Measurements from ENCODE around the gene CD47. TPM values are rescaled to one million over a fixed set of nuclear protein-coding genes. Genes with fewer than 3 reads are reported as not detected.

The CD47 gene
- total and polyA plus RNA-seq, 3 donors from 2014 or later: 43.5 to 129 (median 49.9) TPM

DNA sequence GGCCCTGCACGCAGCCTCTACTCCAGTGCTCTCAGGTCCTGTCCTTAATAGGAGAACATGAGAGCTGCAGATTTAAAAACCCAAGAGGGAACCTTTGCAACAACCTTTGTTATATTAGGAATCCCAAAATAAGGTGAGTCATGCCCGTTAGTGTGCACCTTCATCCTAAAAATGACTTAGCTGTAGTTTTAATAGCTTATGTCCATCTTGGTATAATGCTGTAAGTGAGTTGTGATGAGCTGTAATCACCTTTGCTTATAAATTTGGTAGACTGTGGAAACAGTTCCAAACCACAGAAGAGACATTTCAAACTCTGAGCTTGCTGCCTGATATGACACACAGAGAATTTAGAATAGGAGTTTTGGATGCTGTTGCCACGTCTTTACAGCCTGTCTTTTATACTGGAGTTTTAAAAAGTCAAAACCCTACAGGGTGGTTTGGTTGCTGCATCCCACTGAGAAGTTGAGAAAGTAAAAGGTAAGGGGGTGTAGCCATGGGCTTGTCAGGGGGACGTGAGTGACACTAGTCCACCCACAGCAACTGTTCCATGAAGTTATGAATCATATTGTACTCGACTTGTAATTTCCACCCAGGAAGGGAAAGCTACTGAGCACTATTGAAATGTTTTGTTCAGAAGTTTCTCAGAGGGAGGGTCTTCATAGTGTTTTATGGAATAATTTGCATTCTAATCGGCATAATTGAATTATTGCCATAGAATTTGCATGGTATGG, 27.4 kb upstream of the CD47 start:
- Histone ChIP-seq H3K4me3 (no peak overlapping the region), H3K9me3 (no peaks in the 10 kb centered on the region), H3K27me3 (no peaks in the 10 kb centered on the region), H3K36me3 (ENCODE audit: low read depth, missing control alignments) (no peaks in the 10 kb centered on the region), H3K4me1 (no peaks in the 10 kb centered on the region), H3K27ac (no peak overlapping the region)
- DNase-seq: no peak
- intact Hi-C loops (cut with DNase I; ENCODE audit: low total_unique reads): no loop called here
- 86 to 92% methylated on average over 6 of the region's 6 CpGs for WGBS, 2 donors
- no peak for TF ChIP-seq POLR2A (IDR thresholded peaks at IDR 0.05)
- TF ChIP-seq, protein P1, sequence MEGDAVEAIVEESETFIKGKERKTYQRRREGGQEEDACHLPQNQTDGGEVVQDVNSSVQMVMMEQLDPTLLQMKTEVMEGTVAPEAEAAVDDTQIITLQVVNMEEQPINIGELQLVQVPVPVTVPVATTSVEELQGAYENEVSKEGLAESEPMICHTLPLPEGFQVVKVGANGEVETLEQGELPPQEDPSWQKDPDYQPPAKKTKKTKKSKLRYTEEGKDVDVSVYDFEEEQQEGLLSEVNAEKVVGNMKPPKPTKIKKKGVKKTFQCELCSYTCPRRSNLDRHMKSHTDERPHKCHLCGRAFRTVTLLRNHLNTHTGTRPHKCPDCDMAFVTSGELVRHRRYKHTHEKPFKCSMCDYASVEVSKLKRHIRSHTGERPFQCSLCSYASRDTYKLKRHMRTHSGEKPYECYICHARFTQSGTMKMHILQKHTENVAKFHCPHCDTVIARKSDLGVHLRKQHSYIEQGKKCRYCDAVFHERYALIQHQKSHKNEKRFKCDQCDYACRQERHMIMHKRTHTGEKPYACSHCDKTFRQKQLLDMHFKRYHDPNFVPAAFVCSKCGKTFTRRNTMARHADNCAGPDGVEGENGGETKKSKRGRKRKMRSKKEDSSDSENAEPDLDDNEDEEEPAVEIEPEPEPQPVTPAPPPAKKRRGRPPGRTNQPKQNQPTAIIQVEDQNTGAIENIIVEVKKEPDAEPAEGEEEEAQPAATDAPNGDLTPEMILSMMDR (IDR thresholded peaks at IDR 0.05): no peak

DNA sequence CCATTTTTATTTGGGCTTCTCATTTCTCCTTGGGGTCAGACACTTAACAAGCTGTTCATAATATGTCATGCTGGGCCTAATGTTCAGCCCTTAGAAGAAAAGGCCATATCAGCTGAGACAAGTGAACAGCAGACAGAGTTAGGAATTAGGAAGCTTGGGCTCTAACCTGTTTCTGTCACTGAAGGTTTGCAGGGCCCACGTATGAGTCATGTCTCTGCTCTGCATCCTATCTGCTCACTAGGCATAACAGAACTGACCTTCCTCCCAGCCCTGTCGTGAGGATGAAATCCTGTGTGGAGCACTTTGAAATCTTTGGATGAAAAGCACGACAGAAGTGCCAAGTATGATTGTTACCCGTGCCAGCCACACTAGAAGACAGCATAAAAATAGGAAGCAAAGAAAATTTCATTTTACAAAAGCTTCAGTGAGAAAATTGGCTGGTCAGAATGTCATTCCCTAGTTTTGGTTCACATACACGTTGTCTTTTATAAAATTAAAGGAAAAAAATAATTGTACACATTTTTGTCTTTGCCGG, 26.5 kb upstream of the CD47 start:
- Histone ChIP-seq H3K4me1 (no peaks in the 10 kb centered on the region), H3K9me3 (no peaks in the 10 kb centered on the region), H3K27me3 (no peaks in the 10 kb centered on the region), H3K36me3 (ENCODE audit: low read depth, missing control alignments) (no peaks in the 10 kb centered on the region), H3K27ac (no peak overlapping the region), H3K4me3 (no peak overlapping the region)
- no peak for DNase-seq
- intact Hi-C loops (cut with DNase I; ENCODE audit: low total_unique reads): no loop called here
- no peak for TF ChIP-seq POLR2A (IDR thresholded peaks at IDR 0.05)
- TF ChIP-seq, protein P1 (IDR thresholded peaks at IDR 0.05): no peak
- 69 to 78% methylated on average over 6 of the region's 6 CpGs for WGBS, 2 donors

DNA sequence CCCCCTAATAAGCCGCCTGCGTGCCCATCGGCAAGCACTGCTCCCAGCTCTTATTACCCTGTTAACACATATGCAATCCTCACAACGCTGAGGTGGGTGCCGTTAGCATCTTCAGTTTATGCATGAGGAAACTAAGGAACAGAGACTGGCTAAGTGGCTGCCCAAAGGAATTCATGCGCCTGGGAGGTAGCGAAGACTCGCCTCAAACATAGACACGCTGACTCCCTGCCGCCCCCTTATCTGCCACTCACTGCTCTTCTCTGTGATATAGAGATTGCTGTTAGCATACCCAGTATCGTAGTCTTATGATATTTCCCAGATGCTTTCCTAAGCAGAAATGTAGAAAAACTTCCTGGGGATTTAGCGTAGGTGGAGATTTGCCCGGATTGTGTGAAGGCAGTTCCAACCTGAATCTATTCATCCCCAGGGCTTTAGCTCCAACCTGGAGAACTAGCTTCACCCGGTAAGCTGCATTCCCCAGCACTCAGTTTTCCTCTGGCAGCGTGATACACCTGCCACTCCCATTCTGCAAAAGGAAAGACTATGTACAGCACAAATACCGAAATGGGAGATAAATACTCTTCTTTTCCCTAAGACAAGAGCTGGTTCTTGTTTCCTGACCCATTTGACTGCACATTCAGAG, 23.7 kb upstream of the CD47 start:
- 55 to 57% methylated on average over 16 of the region's 16 CpGs for WGBS, 2 donors
- TF ChIP-seq POLR2A (IDR thresholded peaks at IDR 0.05): no peak
- TF ChIP-seq, protein P1 (IDR thresholded peaks at IDR 0.05): no peak
- Histone ChIP-seq H3K27me3 (no peaks in the 10 kb centered on the region), H3K4me3 (no peak overlapping the region), H3K9me3 (no peaks in the 10 kb centered on the region), H3K4me1 (no peaks in the 10 kb centered on the region), H3K36me3 (ENCODE audit: low read depth, missing control alignments) (no peaks in the 10 kb centered on the region), H3K27ac (no peak overlapping the region)
- DNase-seq: no peak
- intact Hi-C loops (cut with DNase I; ENCODE audit: low total_unique reads): no loop called here

DNA sequence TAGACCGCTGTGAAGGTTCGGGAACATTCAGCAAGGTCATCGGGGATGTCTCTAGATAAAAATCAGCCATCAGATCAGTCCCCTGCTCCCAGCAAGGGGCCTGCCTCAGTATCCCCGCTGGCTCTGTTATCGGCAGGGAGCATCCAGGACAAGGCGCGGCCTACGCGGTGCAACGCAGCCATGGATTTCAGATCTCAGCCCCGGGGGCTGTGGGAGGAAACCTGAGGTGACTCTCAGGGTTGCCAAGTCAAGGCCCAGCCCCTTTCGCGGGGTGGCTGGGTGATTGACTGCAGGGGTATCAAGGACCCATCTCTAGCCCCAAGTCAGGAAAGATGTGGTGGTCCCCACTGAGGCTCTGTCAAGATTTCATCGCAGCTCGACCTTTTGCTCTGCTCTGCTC, 23.1 kb upstream of the CD47 start:
- Histone ChIP-seq H3K27me3 (no peaks in the 10 kb centered on the region), H3K4me1 (no peaks in the 10 kb centered on the region), H3K4me3 (no peak overlapping the region), H3K9me3 (no peaks in the 10 kb centered on the region), H3K36me3 (ENCODE audit: low read depth, missing control alignments) (no peaks in the 10 kb centered on the region), H3K27ac (no peak overlapping the region)
- intact Hi-C loops (cut with DNase I; ENCODE audit: low total_unique reads): no loop called here
- WGBS, 2 donors: 48 to 75% methylated on average over 13 to 15 of the region's 15 CpGs
- TF ChIP-seq, protein P1 (IDR thresholded peaks at IDR 0.05): no peak
- no peak for TF ChIP-seq POLR2A (IDR thresholded peaks at IDR 0.05)
- DNase-seq: no peak
